Gastroesophageal sphincter (tissue), 3 donors: Measurements from ENCODE around the gene ROPN1L.

Experiments used
- CTCF ChIP-seq, 4 experiments: fragments of 200-600 bp in 2 of 4; fragments of 450-650 bp in 2 of 4; sonication (generic) in 1 of 4; IDR thresholded peaks; one replicate each; pipeline ENCODE4 v1.5.1; 2017 to 2019; ENCODE audit warnings: antibody characterized with exemption in 4 of 4, mild to moderate bottlenecking in 2 of 4, moderate library complexity in 2 of 4
- EP300 ChIP-seq: sonication (generic); formaldehyde crosslinking; IDR thresholded peaks from one replicate; pipeline ENCODE4 v1.6.1; 2017; ENCODE audit warnings: antibody characterized with exemption, mild to moderate bottlenecking
- POLR2A ChIP-seq, 2 donors: fragments of 450-650 bp; IDR thresholded peaks; one replicate each; pipeline ENCODE4 v1.6.1; 2017; ENCODE audit warnings: antibody characterized with exemption in 2 of 2, mild to moderate bottlenecking in 2 of 2, moderate library complexity in 1 of 2
- POLR2AphosphoS5 ChIP-seq: sonication (generic); formaldehyde crosslinking; IDR thresholded peaks from one replicate; pipeline ENCODE4 v1.6.1; 2017; ENCODE audit warnings: antibody characterized with exemption

GRCh38 chr5:10486511-10487344 lies 45.0 kb downstream of the ROPN1L start:
- TF ChIP-seq CTCF (IDR thresholded peaks at IDR 0.05) (no peak), EP300 (no peak), POLR2A (IDR thresholded peaks at IDR 0.05) (no peak), POLR2AphosphoS5 (no peak)
